ENCODE results near the gene FAM234B.

FAM234B gene

DNA sequence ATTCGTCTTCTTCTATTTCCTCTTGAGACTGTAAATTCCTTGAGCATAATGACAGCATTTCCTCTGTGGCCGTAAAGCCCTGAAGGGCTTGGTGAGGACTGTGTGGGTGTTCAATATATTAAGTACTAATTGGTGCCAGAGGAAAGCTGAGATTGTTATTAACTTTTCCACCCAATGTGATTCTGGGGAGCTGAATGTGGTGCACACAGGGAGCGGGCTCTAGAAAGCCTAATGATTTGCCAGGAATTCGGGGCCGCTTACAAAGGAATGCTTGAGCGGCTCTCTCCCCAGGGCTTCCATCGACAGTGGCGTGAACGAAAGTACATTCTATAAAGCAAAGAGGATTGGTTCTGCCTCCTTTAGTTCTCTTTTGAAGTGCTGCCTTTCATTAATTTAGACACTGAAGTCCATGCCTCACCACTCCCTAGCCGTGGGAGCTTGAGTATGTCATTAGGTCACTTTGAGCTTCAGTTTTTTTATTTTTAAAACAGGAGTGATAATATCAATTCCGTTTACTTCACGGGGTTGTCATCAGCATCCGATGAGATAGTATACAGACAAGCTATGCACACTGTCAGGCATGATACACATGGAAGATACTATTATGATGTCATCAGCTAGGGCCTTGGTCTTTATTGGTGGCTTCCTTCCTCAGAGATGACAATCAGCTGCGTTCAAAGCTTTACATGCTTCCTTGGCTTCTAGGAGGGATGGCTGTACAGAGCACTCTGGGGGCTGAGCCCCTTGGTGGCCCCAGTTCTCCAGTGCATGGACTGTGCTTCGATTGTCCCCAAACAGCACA lies 70.3 kb downstream of the FAM234B start:
- no peak for DNase-seq (ENCODE audit: low read depth in 2 of 3, low spot score in 1 of 3)

DNA sequence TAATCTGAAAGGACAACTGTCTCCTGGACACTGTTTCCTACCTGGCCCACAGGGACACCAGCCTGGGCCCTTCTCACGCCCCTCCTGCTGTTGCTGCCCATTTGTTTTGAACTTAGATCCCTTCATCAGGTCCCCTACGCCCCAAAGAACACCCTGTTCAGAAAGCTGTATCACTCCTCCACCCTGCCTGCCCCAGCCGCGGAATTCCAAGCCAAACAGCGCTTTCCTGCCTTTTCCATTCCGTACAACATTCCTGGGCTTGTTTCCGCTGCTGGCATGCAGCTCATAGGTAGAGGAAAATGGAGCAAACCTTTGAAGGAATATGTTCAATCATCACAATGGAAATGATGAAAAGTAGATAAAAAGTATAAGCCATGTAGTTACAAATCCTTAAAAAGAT lies 72.1 kb downstream of the FAM234B start:
- no peak for DNase-seq (ENCODE audit: low read depth in 2 of 3, low spot score in 1 of 3)

DNA sequence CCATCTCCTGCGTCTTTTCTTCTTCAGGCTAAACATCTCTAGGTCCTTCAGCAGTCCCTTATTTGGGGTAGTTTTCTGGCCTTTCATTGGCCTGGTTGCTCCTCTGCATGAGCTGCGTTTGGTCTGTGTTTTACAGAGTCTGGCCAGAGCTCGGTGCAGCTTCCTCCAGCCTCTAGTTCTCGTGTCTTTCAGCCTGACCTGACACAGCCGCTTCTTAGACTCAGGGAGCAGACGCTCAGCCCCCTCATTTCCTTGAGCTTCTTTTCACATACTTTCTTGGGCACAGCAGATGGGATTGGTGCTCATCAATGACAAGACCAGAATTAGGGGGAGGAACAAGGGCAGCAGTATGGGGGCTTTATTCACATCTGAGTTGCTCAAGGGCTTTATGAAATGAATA lies 72.8 kb downstream of the FAM234B start:
- DNase-seq (ENCODE audit: low read depth in 2 of 3, low spot score in 1 of 3) = no peak

DNA sequence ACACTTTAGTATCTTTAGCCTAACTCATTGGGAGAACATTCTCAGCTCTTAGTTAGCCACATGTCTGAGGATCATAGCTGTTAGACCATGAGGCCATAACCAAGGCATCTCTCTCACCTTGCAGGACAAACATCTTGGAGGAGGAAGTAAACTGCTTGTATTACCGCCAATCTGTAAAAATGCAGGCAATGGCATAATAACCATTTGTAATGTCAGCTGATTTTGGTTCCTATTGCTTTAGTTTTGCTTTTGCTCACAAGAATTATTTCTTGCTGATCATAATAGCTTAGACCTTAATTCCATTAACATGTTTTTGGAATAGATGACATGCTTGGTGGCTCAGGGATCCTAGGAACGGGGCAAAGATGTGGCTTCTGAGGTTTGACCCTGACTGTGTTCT lies 75.6 kb downstream of the FAM234B start:
- DNase-seq (ENCODE audit: low read depth in 2 of 3, low spot score in 1 of 3) = no peak

DNA sequence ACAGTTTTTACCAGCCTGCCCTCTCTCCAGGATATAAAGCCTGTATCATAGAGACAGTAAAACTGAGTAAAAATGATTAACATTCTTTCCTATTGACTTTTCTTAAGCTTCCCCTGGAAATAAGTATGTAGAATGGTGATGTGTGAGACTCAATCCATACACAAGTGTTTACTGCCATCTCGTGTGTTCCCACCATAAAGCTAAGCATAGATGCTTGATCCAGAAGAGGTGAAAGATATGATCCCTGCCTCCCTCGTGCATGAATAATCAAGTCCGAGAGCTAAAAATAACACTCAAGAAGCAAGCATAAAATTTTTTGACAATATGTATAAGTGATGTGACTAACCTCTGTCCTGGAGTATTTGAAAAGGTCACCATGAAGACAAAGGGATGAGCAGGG lies 76.2 kb downstream of the FAM234B start:
- no peak for DNase-seq (ENCODE audit: low read depth in 2 of 3, low spot score in 1 of 3)

DNA sequence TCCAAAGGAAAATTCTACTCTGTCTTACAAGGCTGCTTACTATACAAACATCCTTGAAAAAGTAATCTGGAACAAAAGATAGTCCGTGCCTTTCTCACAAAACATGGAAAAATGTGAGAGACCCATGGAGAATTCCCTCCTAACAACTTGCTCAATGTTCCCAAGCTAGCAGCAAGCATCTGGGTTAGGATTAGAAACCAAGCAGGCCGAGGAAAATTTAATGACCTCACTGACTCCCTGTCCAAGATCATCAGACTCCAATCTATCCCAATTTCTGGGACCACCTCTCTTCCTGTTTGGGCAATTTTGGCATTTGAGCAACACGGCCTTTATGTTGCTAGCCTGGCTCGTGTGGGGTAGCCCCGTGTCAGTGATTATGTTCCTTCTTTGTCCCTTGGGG lies 77.4 kb downstream of the FAM234B start:
- no peak for DNase-seq (ENCODE audit: low read depth in 2 of 3, low spot score in 1 of 3)

DNA sequence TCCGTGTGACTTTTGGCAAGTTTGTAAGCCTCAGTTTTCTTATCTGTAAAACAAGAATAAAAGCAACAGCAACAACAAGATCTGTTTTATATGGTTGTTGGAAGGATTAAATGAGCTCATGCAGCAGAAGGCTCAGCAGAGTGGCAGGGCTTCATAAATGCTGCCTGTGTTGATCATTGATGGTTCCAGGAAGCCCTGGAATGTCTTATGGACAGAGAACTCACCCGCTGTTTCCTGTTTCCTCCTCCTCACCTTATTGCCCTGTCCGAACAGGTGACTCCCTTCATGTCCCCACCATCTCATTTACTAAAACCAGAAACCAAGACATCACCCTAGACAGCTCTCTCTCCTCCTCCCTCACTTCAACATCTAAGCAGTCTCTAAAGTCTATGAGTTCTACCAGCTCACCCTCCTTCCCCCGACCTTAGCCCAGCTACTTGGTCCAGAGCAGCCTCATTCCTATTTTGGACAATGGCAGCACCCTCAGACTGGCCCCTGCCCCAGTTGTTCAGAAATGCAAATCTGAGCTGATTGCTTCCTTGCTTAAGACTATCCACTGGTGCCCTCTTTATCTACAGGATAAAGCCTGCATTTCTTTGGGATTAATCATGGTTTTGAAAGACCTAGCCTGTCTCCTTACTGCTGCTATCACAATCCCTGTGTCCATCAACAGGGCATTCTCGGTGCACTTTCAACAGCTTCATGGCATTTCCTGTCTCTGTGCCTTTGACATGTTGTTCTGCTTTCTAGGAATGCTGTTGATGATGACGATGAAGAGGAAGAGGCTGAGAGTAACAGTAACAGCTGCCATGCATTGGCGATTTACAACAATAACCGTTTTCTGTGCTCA lies 80.7 kb downstream of the FAM234B start:
- no peak for DNase-seq (ENCODE audit: low read depth in 2 of 3, low spot score in 1 of 3)

DNA sequence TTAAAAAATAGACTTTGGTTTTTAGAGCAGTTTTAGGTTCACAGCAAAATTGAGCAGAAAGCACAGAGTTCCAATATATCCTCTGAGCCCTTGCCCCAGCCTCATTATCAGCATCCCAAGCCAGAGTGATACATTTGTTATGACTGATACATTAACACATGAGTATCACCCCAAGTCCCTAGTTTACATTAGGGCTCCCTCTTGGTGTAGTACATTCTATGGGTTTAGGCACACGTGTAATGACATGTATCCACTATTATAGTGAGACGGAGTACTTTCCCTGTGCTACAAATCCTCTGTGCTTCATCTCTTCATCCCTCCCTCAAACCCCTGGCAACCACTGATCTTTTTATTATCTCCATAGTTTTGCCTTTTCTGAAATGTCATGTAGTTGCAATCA lies 81.8 kb downstream of the FAM234B start:
- DNase-seq (ENCODE audit: low read depth in 2 of 3, low spot score in 1 of 3) = no peak

DNA sequence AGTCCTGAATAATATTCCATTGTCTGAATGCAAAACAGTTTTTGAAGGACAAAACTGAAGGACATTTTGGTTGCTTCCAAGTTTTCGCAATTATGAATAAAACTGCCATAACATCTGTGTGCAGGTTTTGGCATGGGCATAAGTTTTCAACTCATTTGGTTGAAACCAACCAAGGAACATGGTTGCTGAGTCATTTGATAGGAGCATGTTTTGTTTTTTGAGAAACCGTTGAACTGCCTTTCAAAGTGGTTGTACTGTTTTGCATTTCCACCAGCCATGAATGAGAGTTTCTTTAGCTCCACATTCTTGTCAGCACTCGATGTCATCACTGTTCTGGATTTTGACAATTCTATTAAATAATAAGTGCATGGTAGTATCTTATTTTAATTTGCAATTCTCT lies 82.3 kb downstream of the FAM234B start:
- no peak for DNase-seq (ENCODE audit: low read depth in 2 of 3, low spot score in 1 of 3)

DNA sequence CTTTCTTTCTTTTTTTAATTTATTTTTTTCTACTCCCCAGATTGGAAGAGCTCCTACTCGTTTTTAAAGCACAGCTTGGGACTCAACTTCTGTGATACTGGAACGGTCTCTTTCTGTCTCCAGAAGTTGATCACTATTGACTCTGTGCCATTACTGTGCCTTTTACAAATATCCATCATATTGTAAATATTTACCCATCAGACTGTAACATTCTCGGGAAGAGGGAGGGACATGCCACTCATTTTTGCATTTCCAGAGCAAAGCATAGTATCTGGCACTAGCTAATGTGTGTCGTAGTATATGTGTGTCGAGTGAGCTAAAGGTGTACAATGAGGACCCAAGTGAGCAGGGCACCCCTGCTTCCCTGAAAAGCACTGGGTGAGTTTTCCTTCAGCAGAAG lies 83.3 kb downstream of the FAM234B start:
- DNase-seq (ENCODE audit: low read depth in 2 of 3, low spot score in 1 of 3) = no peak

DNA sequence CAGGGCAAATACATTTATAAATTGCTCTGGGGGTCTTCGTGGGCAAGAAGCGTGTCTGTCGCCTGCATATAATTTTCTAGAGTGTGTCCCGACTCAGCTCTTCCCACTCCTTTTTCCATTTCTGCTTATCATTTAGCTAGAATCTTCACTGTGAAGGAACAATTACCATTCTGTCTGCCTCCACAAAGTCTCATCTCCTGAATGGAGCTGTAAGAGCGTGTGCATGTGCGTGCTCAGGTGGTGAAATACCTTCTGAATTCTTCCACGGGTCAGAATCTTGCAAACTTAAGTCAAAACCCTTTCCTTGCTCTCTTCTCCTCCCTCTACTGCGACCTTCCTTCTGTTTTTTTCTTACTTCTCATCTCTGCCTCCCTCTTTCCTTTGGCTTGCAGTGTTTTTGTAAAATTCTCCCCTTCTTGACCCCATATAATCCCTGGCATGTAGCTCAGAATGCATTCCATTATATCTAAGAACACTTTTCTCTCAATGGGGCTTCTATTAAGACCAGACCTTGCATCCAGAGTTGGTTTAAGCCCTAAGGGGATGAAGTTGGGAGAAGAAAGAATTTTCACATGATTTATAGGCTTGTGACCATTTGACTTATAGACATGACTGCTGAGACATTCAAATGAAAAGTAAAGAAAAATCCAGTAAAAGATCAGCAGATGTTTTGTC lies 84.2 kb downstream of the FAM234B start:
- no peak for DNase-seq (ENCODE audit: low read depth in 2 of 3, low spot score in 1 of 3)

DNA sequence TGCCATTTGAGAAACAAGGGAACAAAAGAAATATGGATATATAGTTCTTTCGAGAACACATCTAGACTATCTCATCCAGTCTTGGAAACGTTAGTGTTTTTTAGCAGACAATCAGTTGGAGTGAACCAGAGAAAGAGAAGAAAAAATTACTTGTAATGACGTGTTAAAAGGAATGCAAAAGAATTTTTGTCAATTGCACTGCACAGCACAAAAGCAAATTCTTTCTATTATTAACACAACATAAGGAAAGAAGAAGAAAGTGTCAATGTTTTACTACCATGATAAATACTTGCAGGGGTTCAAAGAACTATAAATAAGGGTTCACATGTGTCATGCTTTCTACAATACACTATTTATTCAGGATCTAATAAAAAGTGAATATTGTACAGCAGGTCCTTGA lies 86.8 kb downstream of the FAM234B start:
- DNase-seq (ENCODE audit: low read depth in 2 of 3, low spot score in 1 of 3) = no peak

All from stimulated activated CD4-positive, alpha-beta T cell treated with anti-CD3 and anti-CD28 coated beads, Interleukin-12 subunit alpha, Interleukin-12 subunit beta, amount 100 ng/mL, for 48 hours (primary cell).